HG03439 (cell line): ENCODE results near the gene RASGEF1C.
"Not testable (repeated sequence)": the region's sequence is repeated elsewhere in the genome, so short reads cannot be mapped to it uniquely, and the experiment has no call there.

ENCODE experiments used
- ATAC-seq: cut with Tn5 transposase; IDR thresholded peaks from one replicate; pipeline ENCODE4 v1.9.1; 2021; ENCODE audit warnings: mild to moderate bottlenecking, moderate library complexity; ENCODE audit not compliant: unreplicated experiment

Gene RASGEF1C

DNA sequence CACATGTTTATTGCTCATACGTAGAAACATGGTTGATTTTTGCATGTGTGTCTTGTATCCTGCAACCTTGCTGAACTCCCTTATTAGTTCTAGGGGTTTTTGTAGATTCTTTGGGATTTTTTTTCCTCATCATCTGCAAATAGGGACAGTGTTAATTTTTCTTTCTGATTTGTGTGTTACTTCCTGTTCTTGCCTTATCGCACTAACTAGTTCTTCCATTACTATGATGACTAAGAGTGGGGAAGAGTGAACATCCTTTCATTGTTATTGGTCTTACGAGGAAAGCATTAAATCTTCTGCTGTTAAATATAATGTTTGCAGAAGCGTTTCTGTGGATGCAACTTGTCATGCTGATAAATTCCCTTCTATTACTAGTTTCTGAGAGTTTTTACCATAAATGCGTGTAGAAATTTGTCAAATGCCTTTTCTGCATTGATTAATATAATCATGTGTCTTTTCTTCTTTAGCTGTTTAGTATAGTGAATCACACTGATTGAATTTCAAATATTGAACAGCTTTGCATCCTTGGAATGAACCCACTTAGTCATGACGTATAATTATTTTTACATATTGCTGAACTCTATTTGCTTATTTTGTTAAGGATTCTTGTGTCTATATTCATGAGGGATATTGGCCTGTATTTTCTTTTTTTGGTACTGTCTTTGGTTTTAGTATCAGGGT is 105.4 kb downstream of the RASGEF1C start:
- no peak for ATAC-seq

DNA sequence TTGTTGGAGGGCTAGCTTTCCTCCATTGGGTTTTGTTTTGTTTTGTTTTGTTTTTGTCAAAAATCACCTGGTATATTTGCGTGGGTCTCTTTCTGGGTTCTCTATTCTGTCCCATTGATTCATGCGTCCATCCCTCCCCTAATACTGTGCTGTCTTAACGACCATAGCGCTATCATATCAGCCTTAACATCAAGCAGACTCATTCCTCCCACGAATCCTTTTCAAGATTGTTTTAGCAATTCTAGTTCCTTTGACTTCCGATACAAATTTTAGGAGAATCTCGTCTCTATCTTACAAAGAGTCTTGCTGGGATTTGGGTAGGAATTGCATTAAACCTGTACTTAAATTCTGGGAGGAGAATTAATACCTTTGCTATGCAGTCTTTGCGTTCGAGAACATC is 106.4 kb downstream of the RASGEF1C start:
- no peak for ATAC-seq

DNA sequence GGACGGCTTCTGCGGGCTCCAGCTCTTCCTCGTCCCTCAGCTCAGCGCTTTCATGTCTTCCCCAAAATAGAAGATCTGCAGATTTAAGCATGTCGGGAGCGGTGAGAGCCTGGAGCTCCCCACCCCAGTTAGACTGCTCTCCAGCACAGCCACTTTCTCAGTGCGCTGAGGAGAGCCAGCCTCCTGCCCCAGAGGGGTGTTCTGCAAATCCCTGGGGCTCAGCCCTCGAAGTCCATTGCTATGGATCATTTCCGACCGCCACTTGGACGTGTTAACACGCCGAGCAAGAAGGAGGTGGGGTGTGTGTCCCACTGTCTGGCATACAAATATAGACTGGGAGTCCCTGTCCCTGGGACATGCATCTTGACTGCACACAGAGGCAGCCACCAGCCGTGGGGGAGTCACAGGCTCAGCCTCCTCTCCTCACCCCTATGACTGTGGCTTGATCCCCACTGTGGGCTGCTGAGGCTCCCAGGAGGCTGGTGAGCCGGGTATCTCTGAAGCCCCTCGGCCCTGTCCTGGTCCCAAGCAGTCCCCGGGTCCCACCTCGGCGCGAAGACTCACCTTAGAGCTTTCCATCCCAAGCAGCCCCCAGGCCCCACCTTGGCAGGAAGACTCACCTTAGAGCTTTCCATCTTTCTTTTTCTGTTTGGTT is 107.4 kb downstream of the RASGEF1C start:
- ATAC-seq: no peak

DNA sequence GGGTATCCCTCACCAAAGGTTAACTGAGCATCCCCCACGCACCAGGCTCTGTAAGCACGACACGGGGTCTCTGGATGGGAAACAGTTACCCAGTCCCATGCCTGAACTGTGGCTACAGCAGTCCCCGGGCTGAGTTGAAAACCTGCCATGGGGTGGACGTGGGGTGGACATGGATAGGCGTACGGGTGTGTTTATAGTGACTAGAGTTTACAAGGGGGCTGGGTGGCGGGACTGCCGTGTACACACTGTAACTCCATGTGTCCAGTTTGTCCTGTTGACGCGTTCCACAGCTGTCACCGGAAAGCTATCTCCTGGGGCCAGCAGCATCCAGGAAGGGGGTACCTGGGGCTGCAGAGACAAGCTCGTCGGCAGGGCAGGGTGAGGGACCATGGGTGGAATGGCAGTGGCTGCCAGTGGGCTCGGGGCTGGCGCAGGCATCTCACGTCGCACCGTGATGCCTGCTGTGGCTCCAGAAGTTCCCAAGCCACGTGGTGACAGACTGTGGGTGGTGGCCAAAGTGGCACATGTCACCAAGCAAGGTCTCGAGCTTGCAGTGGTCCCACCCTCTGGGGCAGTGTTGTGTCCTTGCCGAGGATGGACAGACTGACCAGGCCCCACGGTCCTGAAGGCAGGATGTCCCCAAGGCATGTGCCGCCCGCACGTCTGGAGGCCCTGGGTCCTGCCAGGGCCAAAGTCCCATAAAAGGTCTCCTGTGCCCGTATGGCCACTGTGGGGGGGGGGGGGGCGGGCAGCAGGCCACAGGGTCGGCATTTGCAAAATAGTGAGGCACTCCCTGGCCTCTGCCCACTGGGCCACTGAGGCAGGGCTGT is 108.2 kb downstream of the RASGEF1C start:
- ATAC-seq: no peak

DNA sequence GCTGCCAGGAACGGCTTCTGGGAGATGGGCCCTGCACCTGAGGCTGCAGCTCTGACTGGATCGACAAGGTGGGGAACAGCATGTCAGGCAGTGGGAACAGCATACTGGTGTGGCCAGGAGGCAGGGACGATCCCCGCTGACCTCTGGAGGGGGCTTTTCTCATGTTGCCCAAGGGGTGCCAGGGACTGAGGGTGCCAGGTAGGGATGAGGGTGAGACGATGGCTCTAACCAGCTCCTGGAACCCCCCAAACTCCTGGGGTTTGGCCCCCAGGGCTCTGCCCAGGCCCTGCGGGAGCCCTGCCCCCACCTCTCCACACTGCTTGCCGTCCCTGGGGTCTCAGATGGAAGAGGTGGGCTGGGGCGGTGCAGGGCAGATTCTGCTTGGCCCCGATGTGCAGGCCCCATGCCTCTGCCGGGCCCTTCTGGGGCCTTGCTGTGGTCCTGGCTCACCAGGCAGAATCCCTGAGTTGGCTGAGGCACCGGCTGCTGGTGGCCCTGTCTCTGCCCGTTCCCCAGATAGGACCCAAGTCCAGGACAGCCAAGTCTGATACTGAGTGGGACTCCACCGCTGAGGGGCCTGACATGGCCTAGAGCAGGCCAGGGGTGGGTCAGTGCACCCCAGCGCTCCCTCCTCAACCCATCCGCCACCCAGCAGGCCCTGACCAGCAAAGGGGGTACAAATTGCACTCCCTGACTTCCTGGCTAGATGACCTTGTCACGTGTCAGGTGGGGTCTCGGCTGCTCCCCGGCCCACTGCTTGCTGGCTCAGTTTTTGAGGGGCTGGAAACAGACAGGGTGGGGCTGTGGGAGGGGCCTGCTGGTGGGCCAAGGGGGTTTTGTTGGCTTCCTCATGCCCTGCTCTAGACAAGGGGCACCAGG is 109.0 kb downstream of the RASGEF1C start:
- no peak for ATAC-seq

DNA sequence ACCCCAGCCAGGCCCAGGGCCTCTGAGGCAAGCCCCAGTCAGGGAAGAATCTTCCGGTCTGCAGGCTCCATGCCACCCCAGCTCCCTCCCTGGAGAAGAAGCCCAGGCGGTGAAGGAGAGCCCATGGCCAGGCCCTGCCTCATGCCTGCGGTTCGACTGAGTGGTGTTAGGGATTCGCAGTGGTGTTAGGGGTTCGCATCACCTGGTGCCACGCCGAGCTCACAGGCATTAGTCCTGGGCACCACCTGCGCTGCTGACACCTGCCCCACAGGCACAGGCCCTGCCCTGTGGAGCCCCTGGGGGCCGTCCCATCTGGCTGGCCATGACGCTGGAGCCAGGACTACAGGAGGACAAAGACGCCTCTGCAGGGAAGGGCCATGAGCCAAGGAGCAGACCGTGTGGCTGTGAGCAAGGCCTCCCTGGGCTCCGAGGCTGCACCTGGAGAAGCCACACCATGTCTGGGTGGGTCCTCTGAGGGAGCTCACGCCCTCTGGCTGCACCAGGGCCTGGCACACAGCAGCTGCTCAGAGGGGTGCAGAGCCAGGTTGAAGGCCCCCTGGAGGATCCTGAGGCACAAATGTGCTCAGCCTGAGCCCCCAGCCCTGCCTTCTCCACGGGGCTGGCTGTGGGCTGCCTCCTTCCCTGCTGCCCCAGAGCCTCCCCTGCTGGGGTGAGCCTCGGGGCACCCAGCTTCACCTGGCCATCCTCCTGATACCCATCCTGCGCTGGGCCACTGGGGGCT is 109.8 kb downstream of the RASGEF1C start:
- ATAC-seq: no peak

DNA sequence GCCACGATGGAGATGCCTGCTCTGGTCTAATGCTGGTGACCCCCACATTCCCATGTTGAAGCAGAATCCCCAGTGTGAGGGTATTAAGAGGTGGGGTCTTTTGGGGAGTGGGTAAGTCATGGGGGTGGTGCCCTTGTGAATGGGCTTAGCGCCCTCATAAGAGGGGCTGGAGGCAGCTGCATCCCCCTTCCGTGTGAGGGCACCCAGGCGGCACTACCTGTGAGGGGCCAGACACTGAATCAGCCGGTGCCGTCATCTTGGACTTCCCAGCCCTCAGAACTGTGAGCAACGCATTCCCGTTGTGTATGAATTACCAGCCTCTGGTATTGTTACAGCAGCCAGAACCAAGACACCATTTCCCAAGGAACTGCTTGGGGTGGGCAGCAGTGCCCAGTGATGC is 110.5 kb downstream of the RASGEF1C start:
- no peak for ATAC-seq

DNA sequence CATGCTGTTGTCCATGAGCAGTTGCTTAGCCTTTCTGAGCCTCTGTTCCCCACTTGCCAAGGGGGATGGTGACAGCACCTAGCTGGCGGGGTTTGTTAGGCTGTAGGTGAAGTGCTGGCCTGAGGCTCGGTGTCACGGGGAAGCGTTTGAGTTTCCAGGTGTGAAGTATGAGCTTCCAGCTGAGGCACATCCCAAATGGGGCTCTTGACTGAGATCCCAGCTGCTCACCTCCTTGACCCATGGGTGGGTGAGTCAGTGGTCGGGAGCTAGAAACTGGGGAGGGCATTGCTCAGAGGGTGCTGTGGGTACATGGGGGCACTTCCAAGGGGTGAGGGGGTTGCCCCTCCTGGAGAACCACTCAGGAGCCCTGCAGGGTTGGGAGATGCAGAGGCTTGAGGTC is 111.1 kb downstream of the RASGEF1C start:
- no peak for ATAC-seq

DNA sequence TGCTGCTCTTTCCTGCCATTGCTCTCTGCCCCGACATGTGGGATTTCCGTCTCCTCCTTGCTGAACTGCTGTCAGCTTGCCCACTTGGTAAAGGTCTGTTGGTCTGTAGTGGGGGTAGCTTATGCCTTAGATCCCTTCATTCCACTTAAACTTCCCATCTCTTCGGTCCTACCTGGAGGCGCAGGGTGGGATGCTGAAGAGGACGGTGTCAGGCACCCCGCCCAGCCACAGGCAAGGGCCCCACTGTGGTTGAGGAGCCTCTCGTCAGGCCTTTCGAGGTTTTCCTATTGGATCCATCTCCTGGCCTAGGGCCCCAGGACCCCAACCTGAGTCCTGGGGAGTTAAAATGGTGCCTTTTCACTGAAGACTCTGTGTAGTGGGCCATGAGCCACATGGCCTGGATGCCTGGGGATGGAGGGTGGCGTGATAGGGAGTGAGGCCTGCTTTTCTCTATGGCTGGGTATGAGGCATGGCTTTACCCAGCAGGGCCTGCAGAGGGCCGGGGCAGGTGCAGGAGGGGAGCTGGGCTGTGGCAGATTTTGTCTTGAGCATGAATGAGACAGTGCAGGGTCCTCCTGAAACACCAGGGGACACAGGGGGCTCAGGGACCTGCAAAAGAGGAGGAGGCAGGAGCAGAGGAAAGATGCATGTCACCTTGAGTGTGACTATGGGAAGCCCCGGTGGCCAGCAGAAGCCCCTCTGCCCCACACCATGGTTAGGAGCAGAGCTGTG is 111.7 kb downstream of the RASGEF1C start:
- ATAC-seq: no peak

DNA sequence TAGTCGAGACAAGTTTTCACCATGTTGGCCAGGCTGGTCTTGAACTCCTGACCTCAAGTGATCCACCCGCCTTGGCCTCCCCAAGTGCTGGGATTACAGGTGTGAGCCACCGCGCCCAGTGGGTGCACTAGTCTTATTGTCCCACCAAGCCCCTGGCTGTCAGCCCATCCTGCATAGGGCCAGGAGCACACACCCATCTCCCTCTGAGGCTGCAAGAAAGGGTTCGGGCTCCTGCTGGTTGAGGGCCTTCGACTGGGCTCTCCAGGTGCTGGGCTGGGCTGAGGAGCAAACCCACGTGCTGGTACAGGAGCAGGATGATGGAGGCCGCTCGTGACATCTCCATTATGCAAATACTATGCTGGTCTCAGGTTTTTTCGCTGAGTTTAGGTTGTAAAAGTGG is 112.4 kb downstream of the RASGEF1C start:
- ATAC-seq: no peak

DNA sequence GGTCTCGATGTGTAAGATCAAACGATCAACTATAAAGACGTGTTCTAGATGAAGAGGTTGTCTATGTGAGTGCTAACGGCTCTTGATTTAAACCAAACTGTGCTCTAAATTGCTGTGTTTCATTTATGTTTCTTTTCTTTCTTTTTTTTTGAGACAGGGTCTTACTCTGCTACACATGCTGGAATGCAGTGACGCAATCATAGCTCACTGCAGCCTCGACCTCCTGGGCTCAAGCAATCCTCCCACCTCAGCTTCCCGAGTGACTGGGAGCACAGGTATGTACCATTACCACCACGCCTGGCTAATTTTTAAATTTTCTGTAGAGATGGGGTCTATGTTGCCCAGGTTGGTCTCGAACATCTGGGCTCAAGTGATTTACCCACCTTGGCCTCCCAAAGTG is 113.5 kb downstream of the RASGEF1C start:
- ATAC-seq: no peak

DNA sequence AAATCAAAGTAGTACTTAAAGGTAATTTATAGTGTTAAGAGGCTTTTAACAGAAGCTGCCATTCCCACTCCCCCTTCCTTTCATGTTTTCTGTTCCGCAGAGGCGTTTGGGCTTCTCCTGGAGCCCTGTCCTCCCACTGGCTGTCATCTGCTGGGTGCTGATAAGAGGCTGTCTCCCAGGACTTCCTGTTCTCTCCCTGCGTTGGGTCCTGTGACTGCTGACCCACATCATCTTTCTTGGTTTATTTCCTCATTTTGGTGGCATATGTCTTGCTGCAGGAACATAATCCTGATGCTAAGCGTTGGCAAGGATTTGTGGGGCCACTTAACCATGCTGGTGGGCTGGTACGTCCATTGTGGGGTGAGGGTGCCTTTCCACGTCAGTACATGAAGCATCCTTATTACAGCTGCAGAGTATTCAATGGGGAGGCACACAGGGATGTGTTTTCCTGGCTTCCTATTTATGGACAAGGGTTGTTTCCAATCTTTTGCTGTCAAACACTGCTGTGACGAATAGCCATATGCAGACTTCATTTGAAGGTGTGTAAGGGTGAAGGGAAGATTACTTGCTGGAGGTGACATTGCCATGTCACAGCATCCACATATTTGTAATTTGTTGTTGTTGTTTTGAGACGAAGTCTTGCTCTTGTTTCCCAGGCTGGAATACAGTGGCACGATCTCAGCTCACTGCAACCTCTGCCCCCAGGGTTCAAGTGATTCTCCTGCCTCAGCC is 115.2 kb downstream of the RASGEF1C start:
- ATAC-seq: no peak

DNA sequence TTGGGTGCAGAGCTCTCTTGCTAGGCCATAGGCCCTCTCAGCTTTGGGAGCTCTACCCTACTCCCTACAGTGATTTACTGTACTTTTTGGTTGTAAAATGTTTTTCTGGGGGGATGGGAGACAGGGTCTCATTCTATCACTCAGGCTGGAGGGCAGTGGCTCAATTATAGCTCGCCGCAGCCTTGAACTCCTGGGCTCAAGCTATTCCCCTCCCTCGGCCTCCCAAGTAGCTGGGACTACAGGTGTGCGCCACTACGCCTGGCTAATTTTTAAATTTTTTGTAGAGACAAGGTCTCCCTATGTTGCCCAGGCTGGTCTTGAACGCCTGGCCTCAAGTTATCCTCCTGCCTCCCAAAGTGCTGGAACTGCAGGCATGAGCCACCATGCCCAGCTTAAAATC is 115.8 kb downstream of the RASGEF1C start:
- no peak for ATAC-seq

DNA sequence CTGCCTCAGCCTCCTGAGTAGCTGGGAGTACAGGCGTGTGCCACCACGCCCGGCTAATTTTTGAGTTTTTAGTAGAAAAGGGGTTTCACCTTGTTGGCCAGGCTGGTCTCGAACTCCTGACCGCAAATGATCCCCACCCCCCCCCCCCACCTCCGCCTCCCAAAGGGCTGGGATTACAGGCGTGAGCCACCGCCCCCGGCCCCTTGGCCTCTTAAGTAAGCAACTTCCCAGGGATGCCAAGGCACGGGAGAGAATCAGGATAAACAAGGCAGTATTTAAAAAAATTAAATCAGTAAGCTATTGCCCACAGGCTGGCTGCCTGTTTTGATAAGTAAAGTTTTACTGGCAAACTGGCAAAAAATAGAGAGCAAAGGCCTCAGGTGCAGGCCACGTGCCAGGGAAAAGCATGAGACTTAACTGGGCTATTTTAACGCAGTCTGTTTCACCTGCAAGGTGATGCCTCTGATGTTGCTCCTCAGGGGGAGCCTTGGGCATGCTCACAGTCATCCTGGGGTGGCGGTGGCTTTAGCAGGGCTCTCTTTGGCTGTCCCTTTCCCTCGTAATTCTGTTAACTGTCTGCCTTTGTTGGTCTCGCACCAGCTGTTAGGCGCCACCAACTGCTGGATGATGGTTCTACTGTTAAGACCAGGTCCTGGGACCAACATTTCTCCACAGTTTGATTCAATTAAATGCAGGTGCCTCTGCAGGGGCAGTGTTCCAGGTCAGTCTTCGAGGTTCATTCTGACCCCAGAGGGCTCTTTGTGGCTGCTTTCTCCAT is 118.1 kb downstream of the RASGEF1C start:
- ATAC-seq: no peak

DNA sequence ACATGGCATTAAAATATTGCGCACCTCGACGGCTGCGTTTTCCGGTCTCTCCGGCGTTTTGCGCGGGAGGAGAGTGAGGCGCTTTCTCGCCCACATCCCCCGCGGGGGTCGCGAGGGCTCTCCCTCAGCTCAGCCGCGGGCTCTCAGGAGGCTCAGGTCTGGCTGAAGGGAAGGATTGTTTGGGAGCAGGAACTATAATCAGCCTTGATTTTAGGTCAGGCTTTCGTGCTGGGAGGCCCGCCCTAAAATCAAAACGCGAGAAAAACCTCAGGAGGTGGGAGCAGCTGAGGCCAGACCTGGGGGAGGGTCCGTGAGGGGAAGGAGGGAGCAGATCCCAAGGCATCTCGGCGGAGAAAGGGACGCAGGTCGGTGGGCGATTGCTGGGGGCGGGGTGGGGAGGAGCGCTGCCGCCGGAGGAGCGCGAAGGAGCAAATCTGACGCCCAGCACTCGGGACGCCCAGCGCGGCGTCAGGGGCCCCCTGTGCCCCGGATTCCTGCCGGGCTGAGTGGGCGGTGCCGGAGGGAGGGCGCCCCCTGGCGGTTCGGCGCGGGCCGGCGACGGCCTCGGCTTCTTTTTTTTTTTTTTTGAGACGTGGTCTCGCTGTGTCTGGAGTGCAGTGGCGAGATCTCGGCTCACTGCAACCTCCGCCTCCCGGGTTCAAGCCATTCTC is 118.8 kb downstream of the RASGEF1C start:
- ATAC-seq: no peak

DNA sequence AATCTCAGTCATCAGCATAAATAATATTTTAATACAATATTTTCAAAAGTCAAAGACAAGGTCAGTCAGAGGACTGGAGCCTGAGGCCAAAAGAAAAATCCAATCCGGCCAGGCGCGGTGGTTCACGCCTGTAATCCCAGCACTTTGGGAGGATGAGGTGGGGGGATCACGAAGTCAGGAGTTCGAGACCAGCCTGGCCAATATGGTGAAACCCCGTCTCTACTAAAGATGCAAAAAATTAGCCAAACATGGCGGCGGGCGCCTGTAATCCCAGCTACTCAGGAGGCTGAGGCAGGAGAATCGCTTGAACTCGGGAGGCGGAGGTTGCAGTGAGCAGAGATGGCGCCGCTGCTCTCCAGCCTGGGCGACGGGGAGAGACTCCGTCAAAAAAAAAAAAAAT is 119.4 kb downstream of the RASGEF1C start:
- ATAC-seq: not testable (repeated sequence)

DNA sequence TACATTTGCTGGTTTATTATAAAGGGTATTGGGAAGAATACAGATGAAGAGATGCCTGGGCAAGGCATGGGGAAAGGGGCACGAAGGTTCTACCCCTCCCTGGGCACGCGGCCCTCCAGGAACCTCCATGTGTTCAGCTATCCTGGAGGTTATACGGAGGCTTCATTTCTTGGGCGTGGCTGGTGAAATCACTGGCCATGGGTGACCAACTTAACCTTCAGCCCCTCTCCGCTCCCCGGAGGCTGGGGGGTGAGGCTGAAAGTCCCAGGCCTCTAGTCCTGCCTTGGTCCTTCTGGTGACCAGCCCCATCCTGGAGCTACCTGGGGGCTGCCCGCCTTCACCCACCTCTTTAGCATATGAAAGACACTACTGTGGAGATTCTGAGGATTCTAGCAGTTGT is 120.5 kb downstream of the RASGEF1C start:
- ATAC-seq: no peak
